MM.1S (cell line): ENCODE measurements around the gene SEC31B.

Experiments used
- EZH2 ChIP-seq: fragments of 300-600 bp; sonication (generic); optimal IDR thresholded peaks from 2 replicates; pipeline ENCODE3; 2017; ENCODE audit warnings: low read depth, mild to moderate bottlenecking, antibody characterized with exemption, low read length, mixed read lengths
- TF ChIP-seq, protein P1 (sequence below): fragments of 300-600 bp; sonication (generic); IDR thresholded peaks from 2 replicates; pipeline ENCODE4 v1.5.1; 2016; ENCODE audit warnings: antibody characterized with exemption, low read length, mixed read lengths

DNA sequence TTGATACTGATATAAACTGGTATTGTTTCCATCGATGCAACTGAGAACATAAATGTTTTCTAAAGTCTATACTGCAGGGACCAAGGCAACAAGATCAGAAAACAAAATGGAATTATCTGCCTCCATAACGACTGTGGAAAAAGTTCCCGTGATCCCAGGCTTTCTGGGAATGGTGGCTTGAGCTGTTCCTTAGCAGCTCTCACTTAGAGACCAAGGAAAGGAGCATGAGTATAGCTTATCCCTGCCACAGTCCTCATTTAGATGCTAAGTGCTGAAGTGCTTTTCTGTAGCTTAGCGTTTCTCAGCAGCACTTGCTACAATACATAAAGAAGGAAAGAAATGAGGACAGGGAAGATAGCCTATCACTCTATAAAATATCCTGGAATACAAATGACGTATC, 51.3 kb downstream of the SEC31B start:
- TF ChIP-seq, protein P1, sequence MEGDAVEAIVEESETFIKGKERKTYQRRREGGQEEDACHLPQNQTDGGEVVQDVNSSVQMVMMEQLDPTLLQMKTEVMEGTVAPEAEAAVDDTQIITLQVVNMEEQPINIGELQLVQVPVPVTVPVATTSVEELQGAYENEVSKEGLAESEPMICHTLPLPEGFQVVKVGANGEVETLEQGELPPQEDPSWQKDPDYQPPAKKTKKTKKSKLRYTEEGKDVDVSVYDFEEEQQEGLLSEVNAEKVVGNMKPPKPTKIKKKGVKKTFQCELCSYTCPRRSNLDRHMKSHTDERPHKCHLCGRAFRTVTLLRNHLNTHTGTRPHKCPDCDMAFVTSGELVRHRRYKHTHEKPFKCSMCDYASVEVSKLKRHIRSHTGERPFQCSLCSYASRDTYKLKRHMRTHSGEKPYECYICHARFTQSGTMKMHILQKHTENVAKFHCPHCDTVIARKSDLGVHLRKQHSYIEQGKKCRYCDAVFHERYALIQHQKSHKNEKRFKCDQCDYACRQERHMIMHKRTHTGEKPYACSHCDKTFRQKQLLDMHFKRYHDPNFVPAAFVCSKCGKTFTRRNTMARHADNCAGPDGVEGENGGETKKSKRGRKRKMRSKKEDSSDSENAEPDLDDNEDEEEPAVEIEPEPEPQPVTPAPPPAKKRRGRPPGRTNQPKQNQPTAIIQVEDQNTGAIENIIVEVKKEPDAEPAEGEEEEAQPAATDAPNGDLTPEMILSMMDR, result no peak
- no peak for TF ChIP-seq EZH2
